Neural crest cell (in vitro differentiated cells): ENCODE data around the gene WHRN. TPM values are rescaled to one million over a fixed set of nuclear protein-coding genes. Genes with fewer than 3 reads are reported as not detected.

Experiments used
- DNase-seq: peaks from one replicate; pipeline ENCODE4 v3.0.0; 2021; ENCODE audit warnings: low read depth, mixed read lengths, low spot score
- H3K27ac Mint-ChIP-seq: one replicate; pipeline ENCODE4 v1.8.0; 2021; ENCODE audit warnings: mild to moderate bottlenecking, mixed read lengths; ENCODE audit not compliant: unreplicated experiment
- H3K27me3 Mint-ChIP-seq: 2 replicates; pipeline ENCODE4 v1.8.0; 2021; ENCODE audit warnings: low read depth, mild to moderate bottlenecking, mixed read lengths
- H3K36me3 Mint-ChIP-seq: 2 replicates; pipeline ENCODE4 v1.8.0; 2021; ENCODE audit warnings: low read depth, mild to moderate bottlenecking, mixed read lengths
- H3K4me1 Mint-ChIP-seq: 2 replicates; pipeline ENCODE4 v1.8.0; 2021; ENCODE audit warnings: mixed read lengths
- H3K4me3 Mint-ChIP-seq: one replicate; pipeline ENCODE4 v1.8.0; 2021; ENCODE audit warnings: mild to moderate bottlenecking, mixed read lengths
- H3K9me3 Mint-ChIP-seq: 2 replicates; pipeline ENCODE4 v1.8.0; 2021; ENCODE audit warnings: mixed read lengths
- CTCF ChIP-seq: fragments of 200-600 bp; sonication (generic); conservative IDR thresholded peaks from 2 replicates; pipeline ENCODE4 v1.5.0; 2021; ENCODE audit warnings: antibody characterized with exemption, mild to moderate bottlenecking
- total RNA-seq: library from RNA; stranded (reverse); gene quantifications from 2 replicates; pipeline ENCODE4 v1.2.1, GENCODE V29; 2021

Gene WHRN
- total RNA-seq, 1 donor from 2014 or later, result 8.9 TPM

GRCh38 chr9:114459464-114459863 lies 45.8 kb downstream of the WHRN start:
- Mint-ChIP-seq H3K4me1 (peaks cover 18% of the 10 kb centered on the region), H3K4me3 (no peak overlapping the region), H3K36me3 (no peaks in the 10 kb centered on the region), H3K9me3 (no peaks in the 10 kb centered on the region), H3K27ac (no peak overlapping the region), H3K27me3 (no peaks in the 10 kb centered on the region)
- DNase-seq, result no peak
- TF ChIP-seq CTCF, result no peak

- Mint-ChIP-seq H3K4me1 (peaks cover 18% of the 10 kb centered on the region), H3K4me3 (no peak overlapping the region), H3K27ac (no peak overlapping the region), H3K36me3 (no peaks in the 10 kb centered on the region), H3K27me3 (no peaks in the 10 kb centered on the region), H3K9me3 (no peaks in the 10 kb centered on the region)
- no peak for TF ChIP-seq CTCF
- DNase-seq, result no peak
Observed at GRCh38 chr9:114456929-114457328, 48.3 kb downstream of the WHRN start.

- no peak for TF ChIP-seq CTCF
- Mint-ChIP-seq H3K9me3 (no peaks in the 10 kb centered on the region), H3K27ac (no peak overlapping the region), H3K4me3 (no peak overlapping the region), H3K36me3 (no peaks in the 10 kb centered on the region), H3K4me1 (no peaks in the 10 kb centered on the region), H3K27me3 (no peaks in the 10 kb centered on the region)
- no peak for DNase-seq
Observed at GRCh38 chr9:114454652-114455051, 50.6 kb downstream of the WHRN start.

GRCh38 chr9:114452219-114453165 lies 52.8 kb downstream of the WHRN start:
- TF ChIP-seq CTCF, result no peak
- Mint-ChIP-seq H3K27ac (no peak overlapping the region), H3K4me1 (no peaks in the 10 kb centered on the region), H3K4me3 (no peak overlapping the region), H3K27me3 (no peaks in the 10 kb centered on the region), H3K9me3 (no peaks in the 10 kb centered on the region), H3K36me3 (no peaks in the 10 kb centered on the region)
- DNase-seq, result no peak

- Mint-ChIP-seq H3K4me3 (no peak overlapping the region), H3K4me1 (no peaks in the 10 kb centered on the region), H3K27ac (no peak overlapping the region), H3K27me3 (no peaks in the 10 kb centered on the region), H3K36me3 (no peaks in the 10 kb centered on the region), H3K9me3 (no peaks in the 10 kb centered on the region)
- TF ChIP-seq CTCF, result no peak
- DNase-seq, result no peak
Observed at GRCh38 chr9:114451707-114452031, 53.6 kb downstream of the WHRN start.
